ENCODE data around the gene NEU1.
"Not testable (repeated sequence)": the region's sequence is repeated elsewhere in the genome, so short reads cannot be mapped to it uniquely, and the experiment has no call there.

DNA sequence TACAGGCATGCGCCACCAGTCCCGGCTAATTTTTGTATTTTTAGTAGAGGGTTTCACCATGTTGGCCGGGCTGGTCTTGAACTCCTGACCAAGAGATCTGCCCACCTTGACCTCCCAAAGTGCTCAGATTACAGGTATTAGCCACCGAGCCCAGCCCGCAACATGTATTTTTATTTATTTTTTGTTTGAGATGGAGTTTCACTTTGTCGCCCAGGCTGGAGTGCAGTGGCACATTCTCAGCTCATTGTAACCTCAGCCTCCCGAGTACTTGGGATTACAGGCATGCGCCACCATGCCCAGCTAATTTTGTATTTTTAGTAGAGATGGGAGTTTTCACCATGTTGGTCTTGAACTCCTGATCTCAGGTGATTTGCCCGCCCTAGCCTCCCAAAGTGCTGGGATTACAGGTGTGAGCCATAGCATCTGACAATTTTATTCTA is 24.5 kb downstream of the NEU1 start:
- TF ChIP-seq, protein P1, sequence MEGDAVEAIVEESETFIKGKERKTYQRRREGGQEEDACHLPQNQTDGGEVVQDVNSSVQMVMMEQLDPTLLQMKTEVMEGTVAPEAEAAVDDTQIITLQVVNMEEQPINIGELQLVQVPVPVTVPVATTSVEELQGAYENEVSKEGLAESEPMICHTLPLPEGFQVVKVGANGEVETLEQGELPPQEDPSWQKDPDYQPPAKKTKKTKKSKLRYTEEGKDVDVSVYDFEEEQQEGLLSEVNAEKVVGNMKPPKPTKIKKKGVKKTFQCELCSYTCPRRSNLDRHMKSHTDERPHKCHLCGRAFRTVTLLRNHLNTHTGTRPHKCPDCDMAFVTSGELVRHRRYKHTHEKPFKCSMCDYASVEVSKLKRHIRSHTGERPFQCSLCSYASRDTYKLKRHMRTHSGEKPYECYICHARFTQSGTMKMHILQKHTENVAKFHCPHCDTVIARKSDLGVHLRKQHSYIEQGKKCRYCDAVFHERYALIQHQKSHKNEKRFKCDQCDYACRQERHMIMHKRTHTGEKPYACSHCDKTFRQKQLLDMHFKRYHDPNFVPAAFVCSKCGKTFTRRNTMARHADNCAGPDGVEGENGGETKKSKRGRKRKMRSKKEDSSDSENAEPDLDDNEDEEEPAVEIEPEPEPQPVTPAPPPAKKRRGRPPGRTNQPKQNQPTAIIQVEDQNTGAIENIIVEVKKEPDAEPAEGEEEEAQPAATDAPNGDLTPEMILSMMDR (IDR thresholded peaks at IDR 0.05), result not testable (repeated sequence)
- TF ChIP-seq POLR2AphosphoS5 (IDR thresholded peaks at IDR 0.05; ENCODE audit: insufficient read depth in 1 of 2, low read depth in 1 of 2), result not testable (repeated sequence)

All from vagina (tissue), 2 donors.